Activated CD8-positive, alpha-beta T cell treated with anti-CD3 and anti-CD28 coated beads for 36 hours (primary cell): ENCODE results near the gene EFNA5. TPM values are rescaled to one million over a fixed set of nuclear protein-coding genes. Genes with fewer than 3 reads are reported as not detected.

Experiments used
- ATAC-seq: fragments of 200-7000 bp; cut with Tn5 transposase; one replicate; pipeline ENCODE4 v1.10.0; 2021; ENCODE audit warnings: mild to moderate bottlenecking, moderate library complexity
- CTCF ChIA-PET: fragments of 350-600 bp; sonication (Branson Sonifier 250); formaldehyde crosslinking; loops from one replicate; lab custom pipeline; 2021; ENCODE audit warnings: antibody characterized with exemption; lab: Charles Lee
- POLR2A ChIA-PET: fragments of 350-600 bp; sonication (Branson Sonifier 250); formaldehyde crosslinking; loops from one replicate; lab custom pipeline; 2021; ENCODE audit warnings: antibody characterized with exemption; lab: Charles Lee
- DNase-seq: peaks from one replicate; pipeline ENCODE4 v3.0.0-alpha.2; 2020
- H3K27ac Mint-ChIP-seq: one replicate; pipeline ENCODE4 v1.8.0; 2021; ENCODE audit warnings: mild to moderate bottlenecking, mixed read lengths
- H3K27me3 Mint-ChIP-seq: one replicate; pipeline ENCODE4 v1.8.0; 2021; ENCODE audit warnings: mixed read lengths
- H3K36me3 Mint-ChIP-seq: one replicate; pipeline ENCODE4 v1.8.0; 2021; ENCODE audit warnings: low read depth, mixed read lengths
- H3K4me1 Mint-ChIP-seq: one replicate; pipeline ENCODE4 v1.8.0; 2021; ENCODE audit warnings: low read depth, mixed read lengths
- H3K4me3 Mint-ChIP-seq: one replicate; pipeline ENCODE4 v1.8.0; 2021; ENCODE audit warnings: mild to moderate bottlenecking, moderate library complexity, mixed read lengths
- H3K9me3 Mint-ChIP-seq: one replicate; pipeline ENCODE4 v1.8.0; 2021; ENCODE audit warnings: mixed read lengths
- CTCF ChIP-seq: fragments of 200-600 bp; IDR thresholded peaks from one replicate; pipeline ENCODE4 v1.8.0; 2022; ENCODE audit warnings: antibody characterized with exemption, mild to moderate bottlenecking
- intact Hi-C: fragments of 100-400 bp; cut with micrococcal nuclease; formaldehyde crosslinking; loops from one replicate; pipeline ENCODE4 v1.10.0; 2022
- total RNA-seq, 2 experiments: library from RNA; stranded (reverse); gene quantifications; one replicate each; pipeline ENCODE4 v1.2.3, GENCODE V29; 2021

Gene EFNA5
- total RNA-seq, 2 experiments from 2014 or later, result not detected

- Mint-ChIP-seq H3K27ac (no peak overlapping the region), H3K9me3 (no peaks in the 10 kb centered on the region), H3K4me1 (peaks cover 3% of the 10 kb centered on the region), H3K4me3 (no peak overlapping the region), H3K36me3 (no peaks in the 10 kb centered on the region), H3K27me3 (peaks cover 27% of the 10 kb centered on the region)
- ATAC-seq, result no peak
- no peak for TF ChIP-seq CTCF
- intact Hi-C loops, result no loop called here
- ChIA-PET POLR2A (no interaction called here), CTCF (interaction anchor here (3.9 kb wide), 1 partner anchor 10 kb away, joined by 22 read pairs; no protein-coding TSS in a partner anchor)
- DNase-seq, result no peak
Measured at GRCh38 chr5:107665036-107665570, 5.6 kb downstream of the EFNA5 start.

- intact Hi-C loops, result no loop called here
Measured at GRCh38 chr5:107663697-107664096, 7.0 kb downstream of the EFNA5 start.

GRCh38 chr5:107661650-107662044, 9.1 kb downstream of the EFNA5 start:
- Mint-ChIP-seq H3K4me1 (no peaks in the 10 kb centered on the region), H3K27ac (no peak overlapping the region), H3K9me3 (no peaks in the 10 kb centered on the region), H3K27me3 (peaks cover 12% of the 10 kb centered on the region), H3K36me3 (no peaks in the 10 kb centered on the region), H3K4me3 (no peak overlapping the region)
- DNase-seq, result no peak
- ATAC-seq, result no peak
- intact Hi-C loops, result no loop called here
- POLR2A ChIA-PET, result no interaction called here
- TF ChIP-seq CTCF, result no peak
- CTCF ChIA-PET, result interaction anchor here (3.9 kb wide), 1 partner anchor 13 kb away, joined by 22 read pairs; no protein-coding TSS in a partner anchor

More at GRCh38 chr5:107663697-107664096, 7.0 kb downstream of the EFNA5 start:
- H3K4me1 Mint-ChIP-seq, result no peaks in the 10 kb centered on the region
- H3K4me3 Mint-ChIP-seq, result no peak overlapping the region
- no peaks in the 10 kb centered on the region for H3K36me3 Mint-ChIP-seq
- H3K9me3 Mint-ChIP-seq, result no peaks in the 10 kb centered on the region
- TF ChIP-seq CTCF, result no peak
- H3K27ac Mint-ChIP-seq, result no peak overlapping the region
- peaks cover 20% of the 10 kb centered on the region for H3K27me3 Mint-ChIP-seq
- ATAC-seq, result no peak
- CTCF ChIA-PET, result interaction anchor here (3.9 kb wide), 1 partner anchor 11 kb away, joined by 22 read pairs; no protein-coding TSS in a partner anchor
- no peak for DNase-seq
- POLR2A ChIA-PET, result no interaction called here

- H3K36me3 Mint-ChIP-seq, result no peaks in the 10 kb centered on the region
- H3K4me3 Mint-ChIP-seq, result no peak overlapping the region
- CTCF ChIA-PET, result interaction anchor here (3.9 kb wide), 1 partner anchor 14 kb away, joined by 22 read pairs; no protein-coding TSS in a partner anchor
- DNase-seq (no peak), ATAC-seq (no peak)
- H3K4me1 Mint-ChIP-seq, result no peaks in the 10 kb centered on the region
- H3K27me3 Mint-ChIP-seq, result peaks cover 12% of the 10 kb centered on the region
- intact Hi-C loops, result no loop called here
- TF ChIP-seq CTCF, result no peak
- POLR2A ChIA-PET, result no interaction called here
- no peak overlapping the region for H3K27ac Mint-ChIP-seq
- no peaks in the 10 kb centered on the region for H3K9me3 Mint-ChIP-seq
Measured at GRCh38 chr5:107661038-107661649, 9.6 kb downstream of the EFNA5 start.

GRCh38 chr5:107658528-107658927, 12.2 kb downstream of the EFNA5 start:
- no peaks in the 10 kb centered on the region for H3K4me1 Mint-ChIP-seq
- intact Hi-C loops, result no loop called here
- POLR2A ChIA-PET, result no interaction called here
- no peak for ATAC-seq
- H3K9me3 Mint-ChIP-seq, result no peaks in the 10 kb centered on the region
- CTCF ChIA-PET, result interaction anchor here (1.1 kb wide), 1 partner anchor 15 kb away, joined by 3 read pairs; no protein-coding TSS in a partner anchor
- H3K36me3 Mint-ChIP-seq, result no peaks in the 10 kb centered on the region
- no peak for TF ChIP-seq CTCF
- no peak overlapping the region for H3K4me3 Mint-ChIP-seq
- no peak for DNase-seq
- no peak overlapping the region for H3K27ac Mint-ChIP-seq
- H3K27me3 Mint-ChIP-seq, result peaks cover 19% of the 10 kb centered on the region
